Measurements from ENCODE around the gene OPRD1. TPM values are rescaled to one million over a fixed set of nuclear protein-coding genes. Genes with fewer than 3 reads are reported as not detected.

Gene OPRD1
- total RNA-seq, 4 donors from 2014 or later = under 0.01 to 0.23 (median 0.15) TPM

DNA sequence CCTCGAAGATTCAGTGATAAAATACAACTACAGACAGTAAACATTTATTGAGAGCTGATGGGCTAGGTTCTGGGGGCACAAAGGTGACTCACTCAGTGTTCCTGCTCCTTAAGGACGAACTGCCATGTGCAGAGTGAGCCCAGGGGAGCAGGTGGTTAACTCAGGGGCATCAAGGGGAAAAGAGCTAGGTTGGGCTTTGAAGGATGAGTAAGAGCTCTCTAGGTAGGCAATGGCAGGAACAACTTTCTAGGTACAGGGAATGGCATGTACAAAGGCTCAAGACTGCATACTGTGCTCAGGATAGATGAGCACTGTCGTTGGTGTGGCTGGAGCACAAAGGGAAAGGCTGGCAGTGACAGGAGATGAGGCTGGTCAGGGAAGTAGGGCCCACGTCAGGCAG, 85.8 kb downstream of the OPRD1 start:
- no peak for DNase-seq (ENCODE audit: extremely low spot score)
- Histone ChIP-seq H3K4me1 (peaks cover 18 to 26% (median 23%) of the 10 kb centered on the region in 4 donors), H3K27ac (replicated peaks in 1 of 4) (no peak overlapping the region), H3K27me3 (no peaks in the 10 kb centered on the region), H3K4me3 (no peak overlapping the region), H3K36me3 (peaks cover 0 to 11% (median 0%) of the 10 kb centered on the region in 4 donors), H3K9me3 (no peaks in the 10 kb centered on the region)
- intact Hi-C loops (cut with DNase I) = no loop called here
- TF ChIP-seq CTCF (IDR thresholded peaks at IDR 0.05) = no peak
- 88% methylated on average over 4 of the region's 4 CpGs for WGBS

DNA sequence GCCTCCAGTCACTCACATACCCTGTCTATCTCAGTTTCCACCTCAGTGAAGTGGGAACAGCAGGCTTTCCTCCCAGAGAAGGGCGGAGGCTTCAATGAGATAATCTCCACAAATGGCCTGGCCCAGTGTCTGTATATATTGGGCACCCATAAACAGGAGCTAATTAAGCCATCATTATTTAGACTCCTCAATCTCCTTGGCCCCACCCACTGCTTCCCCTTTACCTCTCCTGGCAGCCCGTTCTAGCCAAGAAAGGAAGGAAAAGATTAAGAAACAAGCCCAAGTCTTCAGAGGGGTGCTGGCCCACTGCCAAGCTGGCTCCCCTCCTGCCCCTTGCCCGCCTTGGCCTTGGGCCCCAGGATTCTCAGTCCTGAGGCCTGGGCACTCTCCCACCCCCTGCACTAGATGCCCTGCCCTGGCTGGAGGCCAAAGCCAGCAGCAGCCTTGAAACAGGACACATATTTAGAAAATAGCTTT, 86.5 kb downstream of the OPRD1 start:
- intact Hi-C loops (cut with DNase I) = no loop called here
- Histone ChIP-seq H3K36me3 (peaks cover 0 to 11% (median 0%) of the 10 kb centered on the region in 4 donors), H3K9me3 (no peaks in the 10 kb centered on the region), H3K4me1 (peaks cover 18 to 26% (median 23%) of the 10 kb centered on the region in 4 donors), H3K4me3 (no peak overlapping the region), H3K27ac (replicated peaks in 1 of 4) (no peak overlapping the region), H3K27me3 (no peaks in the 10 kb centered on the region)
- no peak for TF ChIP-seq POLR2A (IDR thresholded peaks at IDR 0.05; ENCODE audit: low read depth)
- TF ChIP-seq CTCF (IDR thresholded peaks at IDR 0.05) = no peak
- TF ChIP-seq POLR2AphosphoS5 (IDR thresholded peaks at IDR 0.05) = no peak
- no peak for TF ChIP-seq EP300 (IDR thresholded peaks at IDR 0.05)
- 58% methylated on average over 3 of the region's 3 CpGs for WGBS
- DNase-seq (ENCODE audit: extremely low spot score) = no peak

- Histone ChIP-seq H3K27me3 (no peaks in the 10 kb centered on the region), H3K4me1 (peaks cover 18 to 26% (median 23%) of the 10 kb centered on the region in 4 donors), H3K27ac (replicated peaks in 1 of 4) (no peak overlapping the region), H3K4me3 (no peak overlapping the region), H3K36me3 (peaks cover 0 to 4% (median 0%) of the 10 kb centered on the region in 4 donors), H3K9me3 (peaks cover 0 to 1% (median 0%) of the 10 kb centered on the region in 4 donors)
- no peak for DNase-seq (ENCODE audit: extremely low spot score)
- intact Hi-C loops (cut with DNase I) = no loop called here
- TF ChIP-seq POLR2AphosphoS5 (IDR thresholded peaks at IDR 0.05) = no peak
- TF ChIP-seq POLR2A (IDR thresholded peaks at IDR 0.05; ENCODE audit: low read depth) = no peak
- TF ChIP-seq CTCF (IDR thresholded peaks at IDR 0.05) = no peak
- no peak for TF ChIP-seq EP300 (IDR thresholded peaks at IDR 0.05)
- WGBS = 40% methylated on average over 2 of the region's 2 CpGs
These were observed 87.3 kb downstream of the OPRD1 start for GRCh38 chr1:28899267-28899666.

- H3K9me3 ChIP-seq = peaks cover 0 to 4% (median 0%) of the 10 kb centered on the region in 4 donors
- no peaks in the 10 kb centered on the region for H3K36me3 ChIP-seq
- H3K27ac ChIP-seq (replicated peaks in 1 of 4) = no peak overlapping the region
- no peak for DNase-seq (ENCODE audit: extremely low spot score)
- intact Hi-C loops (cut with DNase I) = no loop called here
- H3K4me1 ChIP-seq = peaks cover 18 to 24% (median 20%) of the 10 kb centered on the region in 4 donors
- H3K27me3 ChIP-seq = no peaks in the 10 kb centered on the region
- 90% methylated on average over 3 of the region's 3 CpGs for WGBS
- no peak for TF ChIP-seq POLR2AphosphoS5 (IDR thresholded peaks at IDR 0.05)
- no peak for TF ChIP-seq CTCF (IDR thresholded peaks at IDR 0.05)
- TF ChIP-seq POLR2A (IDR thresholded peaks at IDR 0.05; ENCODE audit: low read depth) = no peak
- TF ChIP-seq EP300 (IDR thresholded peaks at IDR 0.05) = no peak
- H3K4me3 ChIP-seq = no peak overlapping the region
These were observed 88.6 kb downstream of the OPRD1 start for GRCh38 chr1:28900562-28900961.

DNA sequence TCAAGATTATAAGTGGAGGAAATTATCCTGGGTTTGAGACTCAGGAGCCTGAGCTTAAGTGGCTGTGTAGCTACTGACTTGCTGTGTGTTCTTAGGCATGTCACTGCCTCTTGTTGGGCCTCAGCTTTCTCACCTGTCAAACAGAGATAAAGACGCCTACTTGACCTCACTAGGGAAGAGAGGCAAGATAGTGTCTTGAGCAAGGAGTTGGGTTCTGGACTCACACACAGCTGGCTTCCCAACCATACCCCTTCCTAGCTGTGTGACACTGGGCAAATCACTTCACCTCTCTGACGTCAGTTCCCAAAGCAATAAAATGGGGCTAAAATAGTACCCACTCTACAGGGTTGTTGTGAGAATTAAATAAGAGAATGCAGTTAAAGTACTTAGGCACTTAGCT, 90.8 kb downstream of the OPRD1 start:
- Histone ChIP-seq H3K27me3 (no peaks in the 10 kb centered on the region), H3K36me3 (no peaks in the 10 kb centered on the region), H3K4me1 (peaks cover 14 to 18% (median 16%) of the 10 kb centered on the region in 4 donors)

More for the DNA sequence above, 90.8 kb downstream of the OPRD1 start:
- no peak overlapping the region for H3K27ac ChIP-seq (replicated peaks in 1 of 4)
- intact Hi-C loops (cut with DNase I) = no loop called here
- DNase-seq (ENCODE audit: extremely low spot score) = no peak
- H3K9me3 ChIP-seq = peaks cover 0 to 4% (median 0%) of the 10 kb centered on the region in 4 donors
- TF ChIP-seq EP300 (IDR thresholded peaks at IDR 0.05) (no peak), POLR2AphosphoS5 (IDR thresholded peaks at IDR 0.05) (no peak), CTCF (IDR thresholded peaks at IDR 0.05) (no peak), POLR2A (IDR thresholded peaks at IDR 0.05; ENCODE audit: low read depth) (no peak)
- WGBS = 93% methylated on average over 2 of the region's 2 CpGs
- no peak overlapping the region for H3K4me3 ChIP-seq

All from esophagus muscularis mucosa (tissue), 4 donors.